Ovary (tissue), 3 donors: ENCODE data around the gene SLC30A7.

Source experiments
- CTCF ChIP-seq, 3 donors: fragments of 450-650 bp in 2 of 3; fragments of 200-600 bp in 1 of 3; IDR thresholded peaks; one replicate each; pipeline versions ENCODE4 v1.5.1 to v1.8.0; 2016 to 2022; ENCODE audit warnings: antibody characterized with exemption in 3 of 3, mild to moderate bottlenecking in 1 of 3
- POLR2A ChIP-seq: fragments of 450-650 bp; IDR thresholded peaks from one replicate; pipeline ENCODE4 v1.6.1; 2017; ENCODE audit warnings: antibody characterized with exemption, mild to moderate bottlenecking, moderate library complexity
- donor health status: DM: no; HTN: no; CAD: no.

DNA sequence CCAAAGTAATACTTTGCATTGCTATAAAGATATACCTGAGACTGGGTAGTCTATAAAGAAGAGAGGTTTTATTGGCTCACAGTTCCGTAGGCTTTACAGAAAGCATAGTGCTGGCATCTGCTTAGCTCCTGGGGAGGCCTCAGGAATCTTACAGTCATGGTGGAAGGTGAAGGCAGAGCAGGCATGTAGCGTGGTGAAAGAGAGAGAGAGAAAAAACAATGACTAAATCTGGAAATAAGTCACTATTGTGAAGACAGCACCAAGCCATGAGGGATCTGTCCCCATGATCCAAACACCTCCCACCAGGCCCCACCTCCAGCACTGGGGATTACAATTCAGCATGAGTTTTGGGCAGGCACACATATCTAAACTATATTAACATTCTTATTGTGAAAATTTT lies 30.4 kb downstream of the SLC30A7 start:
- TF ChIP-seq CTCF (IDR thresholded peaks at IDR 0.05): no peak
- no peak for TF ChIP-seq POLR2A
